GM10248 (cell line): ENCODE results near the gene PTX4.
"Not testable (repeated sequence)": the region's sequence is repeated elsewhere in the genome, so short reads cannot be mapped to it uniquely, and the experiment has no call there.

ENCODE experiments used
- CTCF ChIA-PET: fragments of 300-600 bp; sonication (Branson Sonifier 250); formaldehyde crosslinking; extraction: SDS; loops from one replicate; lab custom pipeline; 2021; ENCODE audit warnings: antibody characterized with exemption; lab: Yijun Ruan, JAX
- POLR2A ChIA-PET: fragments of 350-650 bp; sonication (Branson Sonifier 250); formaldehyde crosslinking; extraction: SDS; loops from one replicate; lab custom pipeline; 2020; ENCODE audit warnings: antibody characterized with exemption; lab: Yijun Ruan, JAX
- DNase-seq: peaks from one replicate; pipeline ENCODE4 v3.0.0; 2012; ENCODE audit errors: extremely low spot score
- TF ChIP-seq, protein P1 (sequence below): IDR thresholded peaks from 2 replicates; pipeline ENCODE4 v1.5.1; 2012; ENCODE audit warnings: mild to moderate bottlenecking, low read depth; ENCODE audit errors: extremely low read depth, missing control alignments, control extremely low read depth

PTX4 gene

DNA sequence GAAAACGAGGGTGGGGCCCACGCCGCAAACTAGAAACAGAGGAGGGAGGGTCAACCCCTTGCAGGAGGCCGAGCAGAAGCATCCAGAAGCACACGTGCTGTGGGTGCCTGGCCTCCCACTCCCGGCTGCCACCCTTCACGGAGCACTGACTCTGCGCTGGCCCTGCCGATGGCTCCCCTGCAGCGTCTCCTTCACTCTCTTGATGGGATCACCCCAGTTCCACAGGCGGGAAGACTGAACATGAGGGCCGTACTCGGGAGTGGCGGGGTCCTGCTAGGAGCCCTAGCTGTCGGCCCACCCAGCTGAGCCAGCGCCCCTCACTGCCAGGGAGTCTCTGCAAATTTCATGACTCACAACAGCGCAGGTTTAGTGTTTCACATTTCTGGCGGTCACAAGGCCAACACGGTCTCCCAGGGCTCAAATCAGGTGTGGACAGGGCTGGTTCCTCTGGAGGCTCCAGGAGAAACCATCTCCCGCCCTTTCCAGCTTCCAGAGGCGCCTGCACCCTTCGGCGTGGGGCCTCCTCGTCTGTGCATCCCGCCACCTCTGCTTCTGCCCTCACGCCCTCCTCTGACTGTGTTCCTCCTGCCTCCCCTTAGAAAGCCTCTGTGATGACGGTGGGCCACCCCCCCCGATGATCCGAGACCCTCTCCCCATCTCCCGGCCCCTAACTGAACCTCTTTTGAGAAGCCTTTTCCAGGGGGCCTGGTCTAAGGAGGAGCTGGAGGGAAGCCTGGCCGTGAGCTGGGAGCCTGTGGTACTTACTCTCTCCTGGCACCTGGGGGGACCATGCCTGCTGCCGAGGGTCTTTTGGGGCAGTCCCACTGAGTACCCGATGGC, 2.0 kb downstream of the PTX4 start:
- TF ChIP-seq, protein P1, sequence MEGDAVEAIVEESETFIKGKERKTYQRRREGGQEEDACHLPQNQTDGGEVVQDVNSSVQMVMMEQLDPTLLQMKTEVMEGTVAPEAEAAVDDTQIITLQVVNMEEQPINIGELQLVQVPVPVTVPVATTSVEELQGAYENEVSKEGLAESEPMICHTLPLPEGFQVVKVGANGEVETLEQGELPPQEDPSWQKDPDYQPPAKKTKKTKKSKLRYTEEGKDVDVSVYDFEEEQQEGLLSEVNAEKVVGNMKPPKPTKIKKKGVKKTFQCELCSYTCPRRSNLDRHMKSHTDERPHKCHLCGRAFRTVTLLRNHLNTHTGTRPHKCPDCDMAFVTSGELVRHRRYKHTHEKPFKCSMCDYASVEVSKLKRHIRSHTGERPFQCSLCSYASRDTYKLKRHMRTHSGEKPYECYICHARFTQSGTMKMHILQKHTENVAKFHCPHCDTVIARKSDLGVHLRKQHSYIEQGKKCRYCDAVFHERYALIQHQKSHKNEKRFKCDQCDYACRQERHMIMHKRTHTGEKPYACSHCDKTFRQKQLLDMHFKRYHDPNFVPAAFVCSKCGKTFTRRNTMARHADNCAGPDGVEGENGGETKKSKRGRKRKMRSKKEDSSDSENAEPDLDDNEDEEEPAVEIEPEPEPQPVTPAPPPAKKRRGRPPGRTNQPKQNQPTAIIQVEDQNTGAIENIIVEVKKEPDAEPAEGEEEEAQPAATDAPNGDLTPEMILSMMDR, result no peak
- CTCF ChIA-PET, result no interaction called here
- DNase-seq, result no peak
- POLR2A ChIA-PET, result no interaction called here

- TF ChIP-seq, protein P1, result no peak
- POLR2A ChIA-PET, result no interaction called here
- CTCF ChIA-PET, result no interaction called here
- no peak for DNase-seq
Observed at GRCh38 chr16:1485847-1486496, 2.8 kb downstream of the PTX4 start.

GRCh38 chr16:1481906-1482835, 6.6 kb downstream of the PTX4 start:
- no peak for DNase-seq
- TF ChIP-seq, protein P1, result no peak
- ChIA-PET POLR2A (no interaction called here), CTCF (no interaction called here)

- CTCF ChIA-PET, result not testable (repeated sequence)
Observed at GRCh38 chr16:1478937-1479336, 9.8 kb downstream of the PTX4 start.

DNA sequence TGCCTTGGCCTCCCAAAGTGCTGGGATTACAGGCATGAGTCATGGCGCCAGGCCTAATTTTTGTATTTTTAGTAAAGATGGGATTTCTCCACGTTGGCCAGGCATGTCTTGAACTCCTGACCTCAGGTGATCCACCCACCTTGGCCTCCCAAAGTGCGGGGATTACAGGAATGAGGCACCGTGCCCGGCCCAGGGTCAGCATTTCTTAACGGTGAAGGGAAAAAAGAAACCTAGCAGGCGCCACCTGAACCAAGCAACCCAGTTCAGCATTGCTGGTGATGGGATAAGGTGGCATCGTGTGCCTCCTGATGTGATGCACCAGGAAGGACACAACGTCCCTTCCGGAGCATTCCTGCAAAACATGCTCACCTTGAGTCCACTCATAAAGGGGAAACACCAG, 11.7 kb downstream of the PTX4 start:
- no peak for DNase-seq
- TF ChIP-seq, protein P1, result no peak
- ChIA-PET POLR2A (no interaction called here), CTCF (no interaction called here)

More at GRCh38 chr16:1478937-1479336, 9.8 kb downstream of the PTX4 start:
- POLR2A ChIA-PET, DNase-seq: not testable (repeated sequence)

DNA sequence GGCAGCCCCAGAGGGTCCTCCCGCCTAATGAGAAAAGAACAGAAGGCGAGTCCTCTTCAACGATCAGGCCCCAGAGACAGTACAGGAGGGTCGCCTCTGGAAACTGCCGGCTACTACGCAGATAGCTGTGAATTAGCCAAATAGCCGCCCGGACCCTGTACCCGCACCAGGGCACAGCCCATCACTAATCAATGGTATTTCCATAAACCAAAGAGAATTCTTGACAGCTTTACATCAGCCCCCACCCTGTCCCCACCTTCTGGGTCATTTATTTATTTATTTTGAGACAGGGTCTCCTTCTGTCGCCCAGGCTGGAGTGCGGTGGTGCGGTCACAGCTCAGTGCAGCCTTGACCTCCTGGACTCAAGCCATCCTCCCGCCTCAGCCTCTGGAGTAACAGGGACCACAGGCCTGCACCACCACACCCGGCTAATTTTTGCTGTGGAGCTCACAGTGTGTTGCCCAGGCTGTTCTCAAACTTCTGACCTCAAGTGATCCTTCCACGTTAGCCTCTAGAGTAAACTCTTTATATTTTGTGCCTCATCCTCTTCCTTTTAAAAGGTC, 13.1 kb downstream of the PTX4 start:
- CTCF ChIA-PET, result no interaction called here
- POLR2A ChIA-PET, result no interaction called here
- TF ChIP-seq, protein P1, result no peak
- no peak for DNase-seq
